22Rv1 (cell line): Measurements from ENCODE around the gene PHLDB2.

ENCODE experiments used
- CTCF ChIP-seq: fragments of 450-650 bp; IDR thresholded peaks from 2 replicates; pipeline ENCODE4 v1.5.1; 2017; ENCODE audit warnings: mild to moderate bottlenecking
- ZFX ChIP-seq: fragments of 450-650 bp; IDR thresholded peaks from 2 replicates; pipeline ENCODE4 v1.6.1; 2017; ENCODE audit warnings: antibody characterized with exemption, borderline replicate concordance

GRCh38 chr3:111864821-111865656 is 6.0 kb downstream of the PHLDB2 start:
- TF ChIP-seq CTCF (peak; percentile 26; the same call in 1 of the 2 replicates), ZFX (no peak)
